Measurements from ENCODE around the gene AXIN1.
"Not testable (repeated sequence)": the region's sequence is repeated elsewhere in the genome, so short reads cannot be mapped to it uniquely, and the experiment has no call there.

DNA sequence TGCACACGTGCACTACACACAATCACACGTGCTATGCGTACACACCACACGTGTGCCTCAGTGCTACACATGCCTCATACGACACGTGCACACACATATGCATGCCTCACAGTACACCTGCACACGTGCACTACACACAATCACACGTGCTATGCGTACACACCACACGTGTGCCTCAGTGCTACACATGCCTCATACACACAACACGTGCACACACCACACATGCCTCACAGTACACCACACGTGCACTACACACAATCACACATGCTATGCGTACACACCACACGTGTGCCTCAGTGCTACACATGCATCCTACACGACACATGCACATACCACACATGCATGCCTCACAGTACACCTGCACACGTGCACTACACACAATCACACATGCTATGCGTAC is 85.0 kb downstream of the AXIN1 start:
- not testable (repeated sequence) for TF ChIP-seq POLR2A, CTCF (IDR thresholded peaks at IDR 0.05)
